ENCODE results near the gene COL13A1.

- TF ChIP-seq, protein P1, sequence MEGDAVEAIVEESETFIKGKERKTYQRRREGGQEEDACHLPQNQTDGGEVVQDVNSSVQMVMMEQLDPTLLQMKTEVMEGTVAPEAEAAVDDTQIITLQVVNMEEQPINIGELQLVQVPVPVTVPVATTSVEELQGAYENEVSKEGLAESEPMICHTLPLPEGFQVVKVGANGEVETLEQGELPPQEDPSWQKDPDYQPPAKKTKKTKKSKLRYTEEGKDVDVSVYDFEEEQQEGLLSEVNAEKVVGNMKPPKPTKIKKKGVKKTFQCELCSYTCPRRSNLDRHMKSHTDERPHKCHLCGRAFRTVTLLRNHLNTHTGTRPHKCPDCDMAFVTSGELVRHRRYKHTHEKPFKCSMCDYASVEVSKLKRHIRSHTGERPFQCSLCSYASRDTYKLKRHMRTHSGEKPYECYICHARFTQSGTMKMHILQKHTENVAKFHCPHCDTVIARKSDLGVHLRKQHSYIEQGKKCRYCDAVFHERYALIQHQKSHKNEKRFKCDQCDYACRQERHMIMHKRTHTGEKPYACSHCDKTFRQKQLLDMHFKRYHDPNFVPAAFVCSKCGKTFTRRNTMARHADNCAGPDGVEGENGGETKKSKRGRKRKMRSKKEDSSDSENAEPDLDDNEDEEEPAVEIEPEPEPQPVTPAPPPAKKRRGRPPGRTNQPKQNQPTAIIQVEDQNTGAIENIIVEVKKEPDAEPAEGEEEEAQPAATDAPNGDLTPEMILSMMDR (IDR thresholded peaks at IDR 0.05; ENCODE audit: low read depth, low read length), result no peak
- TF ChIP-seq POLR2A (IDR thresholded peaks at IDR 0.05; ENCODE audit: extremely low read depth, insufficient read length), result no peak
Measured at GRCh38 chr10:69953851-69954250, 152.1 kb downstream of the COL13A1 start.
